ENCODE results near the gene GPR63.

DNA sequence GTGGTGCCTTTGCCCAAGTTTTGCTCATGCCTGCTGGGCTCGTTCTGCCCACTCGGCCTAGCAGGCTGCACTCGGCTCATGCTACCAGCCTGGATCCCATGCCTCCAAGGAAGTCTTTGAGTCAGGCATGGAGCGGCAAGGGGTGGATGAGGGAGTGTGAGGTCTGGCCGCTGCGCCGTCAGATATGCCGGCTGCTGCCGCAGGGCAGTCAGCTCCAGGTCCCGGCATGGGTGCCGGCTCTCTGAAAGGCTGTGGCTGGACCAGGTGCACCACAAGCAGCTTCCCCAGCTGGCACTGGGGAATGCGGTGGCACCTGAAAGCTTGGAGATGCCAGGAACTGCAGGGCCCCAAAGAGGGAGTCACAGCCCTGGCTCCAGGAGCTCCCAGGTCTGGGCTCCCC lies 75.5 kb downstream of the GPR63 start:
- TF ChIP-seq, protein P1, sequence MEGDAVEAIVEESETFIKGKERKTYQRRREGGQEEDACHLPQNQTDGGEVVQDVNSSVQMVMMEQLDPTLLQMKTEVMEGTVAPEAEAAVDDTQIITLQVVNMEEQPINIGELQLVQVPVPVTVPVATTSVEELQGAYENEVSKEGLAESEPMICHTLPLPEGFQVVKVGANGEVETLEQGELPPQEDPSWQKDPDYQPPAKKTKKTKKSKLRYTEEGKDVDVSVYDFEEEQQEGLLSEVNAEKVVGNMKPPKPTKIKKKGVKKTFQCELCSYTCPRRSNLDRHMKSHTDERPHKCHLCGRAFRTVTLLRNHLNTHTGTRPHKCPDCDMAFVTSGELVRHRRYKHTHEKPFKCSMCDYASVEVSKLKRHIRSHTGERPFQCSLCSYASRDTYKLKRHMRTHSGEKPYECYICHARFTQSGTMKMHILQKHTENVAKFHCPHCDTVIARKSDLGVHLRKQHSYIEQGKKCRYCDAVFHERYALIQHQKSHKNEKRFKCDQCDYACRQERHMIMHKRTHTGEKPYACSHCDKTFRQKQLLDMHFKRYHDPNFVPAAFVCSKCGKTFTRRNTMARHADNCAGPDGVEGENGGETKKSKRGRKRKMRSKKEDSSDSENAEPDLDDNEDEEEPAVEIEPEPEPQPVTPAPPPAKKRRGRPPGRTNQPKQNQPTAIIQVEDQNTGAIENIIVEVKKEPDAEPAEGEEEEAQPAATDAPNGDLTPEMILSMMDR (conservative IDR thresholded peaks at IDR 0.05 in 1 of 2, IDR thresholded peaks at IDR 0.05 in 1 of 2; ENCODE audit: low read depth in 1 of 2, low read length in 2 of 2) = no peak
- TF ChIP-seq EZH2 (IDR thresholded peaks at IDR 0.05; ENCODE audit: low read length, missing control alignments) = no peak

All from fibroblast of lung (primary cell).